GM12878 (cell line): ENCODE measurements around the gene HPSE2. TPM values are rescaled to one million over a fixed set of nuclear protein-coding genes. Genes with fewer than 3 reads are reported as not detected.

Experiments
- ATAC-seq: fragments of 200-7000 bp; cut with Tn5 transposase; 3 replicates; pipeline ENCODE4 v1.9.1; 2020; ENCODE audit warnings: mild to moderate bottlenecking, moderate library complexity
- BruUV-seq: library from RNA; stranded (reverse); fragments of 400-500 nt; replicated peaks from 2 replicates; lab custom pipeline; 2021; lab: Mats Ljungman, UMichigan
- CTCF ChIA-PET: fragments of 300-600 bp; sonication (Branson Sonifier 250); formaldehyde crosslinking; extraction: SDS; loops from one replicate; lab custom pipeline; 2021; ENCODE audit warnings: inconsistent platforms; lab: Yijun Ruan, JAX
- POLR2A ChIA-PET: fragments of 350-600 bp; formaldehyde crosslinking; extraction: SDS; loops from one replicate; lab custom pipeline; 2021; ENCODE audit warnings: inconsistent platforms; lab: Charles Lee
- RAD21 ChIA-PET: fragments of 300-600 bp; sonication (Branson Sonifier 250); formaldehyde crosslinking; loops from one replicate; lab custom pipeline; 2023; ENCODE audit warnings: antibody characterized with exemption; ENCODE audit not compliant: unreplicated experiment; lab: Charles Lee
- SMC1A ChIA-PET: fragments of 300-600 bp; sonication (Branson Sonifier 250); formaldehyde crosslinking; loops from one replicate; lab custom pipeline; 2023; ENCODE audit not compliant: unreplicated experiment, uncharacterized antibody; lab: Charles Lee
- DNase-seq: peaks from one replicate; pipeline ENCODE4 v3.0.0-alpha.2; 2011; ENCODE audit warnings: low read depth, low spot score
- FAIRE-seq: peaks from 3 replicates; lab custom pipeline; 2011; peaks lifted over from hg19 to GRCh38; lab: Jason Lieb, UNC
- H2AFZ ChIP-seq: 2 replicates; pipeline ENCODE4 v1.6.0; 2011; ENCODE audit warnings: low read depth, low read length, control low read depth; ENCODE audit not compliant: control insufficient read depth
- H3K27ac ChIP-seq: 2 replicates; pipeline ENCODE4 v1.5.1; 2011; ENCODE audit warnings: control low read depth; ENCODE audit not compliant: control insufficient read depth, insufficient read depth
- H3K27me3 ChIP-seq, 2 experiments: replicated peaks in 1 of 2; 2 replicates each; pipeline versions ENCODE4 v1.6.0 to v1.6.1; 2011; ENCODE audit warnings: low read length in 1 of 2; ENCODE audit not compliant: control insufficient read depth in 2 of 2, insufficient read depth in 2 of 2
- H3K36me3 ChIP-seq, 2 experiments: 2 replicates each; pipeline ENCODE4 v1.5.1; 2011; ENCODE audit warnings: low read length in 1 of 2; ENCODE audit not compliant: control insufficient read depth in 2 of 2, insufficient read depth in 2 of 2
- H3K4me1 ChIP-seq: 2 replicates; pipeline ENCODE4 v1.6.1; 2011; ENCODE audit warnings: mild to moderate bottlenecking, low read length, moderate library complexity, mixed read lengths; ENCODE audit not compliant: control insufficient read depth, insufficient read depth
- H3K4me2 ChIP-seq: 2 replicates; pipeline ENCODE4 v1.6.0; 2011; ENCODE audit warnings: control low read depth; ENCODE audit not compliant: control insufficient read depth, insufficient read depth
- H3K4me3 ChIP-seq: fragments of 200-600 bp; sonication (generic); 2 replicates; pipeline ENCODE4 v1.5.1; 2016
- H3K79me2 ChIP-seq: 2 replicates; pipeline ENCODE4 v1.6.0; 2011; ENCODE audit warnings: low read length; ENCODE audit not compliant: control insufficient read depth, insufficient read depth
- H3K9ac ChIP-seq: 2 replicates; pipeline ENCODE4 v1.8.0; 2011; ENCODE audit warnings: low read length, control low read depth, mixed read lengths; ENCODE audit not compliant: control insufficient read depth, insufficient read depth
- H3K9me3 ChIP-seq: replicated peaks from 3 replicates; pipeline ENCODE4 v1.5.1; 2011; ENCODE audit warnings: mild to moderate bottlenecking, low read length; ENCODE audit not compliant: control insufficient read depth, insufficient read depth
- H4K20me1 ChIP-seq: 2 replicates; pipeline ENCODE4 v1.6.0; 2011; ENCODE audit not compliant: control insufficient read depth, insufficient read depth
- ATF3 ChIP-seq: IDR thresholded peaks from 2 replicates; pipeline ENCODE4 v1.6.1; 2011; ENCODE audit warnings: low read depth, mild to moderate bottlenecking, low read length, moderate library complexity, borderline replicate concordance; ENCODE audit errors: extremely low read depth
- BACH1 ChIP-seq: fragments of 450-650 bp; IDR thresholded peaks from 2 replicates; pipeline ENCODE4 v1.6.1; 2017; ENCODE audit warnings: mild to moderate bottlenecking, borderline replicate concordance
- CHD4 ChIP-seq: fragments of 200-600 bp; sonication (generic); IDR thresholded peaks from 2 replicates; pipeline ENCODE4 v1.6.1; 2016; ENCODE audit warnings: mild to moderate bottlenecking
- E2F4 ChIP-seq: IDR thresholded peaks from 2 replicates; pipeline ENCODE4 v1.6.1; 2012; ENCODE audit warnings: low read depth, low read length, improper control_type of control experiment
- EGR1 ChIP-seq, 2 experiments: IDR thresholded peaks; 1 replicate in 1 of 2; 2 replicates in 1 of 2; pipeline ENCODE4 v1.6.1; 2011 to 2012; ENCODE audit warnings: low read depth in 2 of 2, low read length in 2 of 2, borderline replicate concordance in 1 of 2, mild to moderate bottlenecking in 1 of 2, moderate library complexity in 1 of 2
- ELK1 ChIP-seq: IDR thresholded peaks from 2 replicates; pipeline ENCODE4 v1.6.1; 2012; ENCODE audit warnings: low read depth, low read length, improper control_type of control experiment
- ESRRA ChIP-seq: IDR thresholded peaks from 2 replicates; pipeline ENCODE4 v1.6.1; 2012; ENCODE audit warnings: mild to moderate bottlenecking, low read length, improper control_type of control experiment
- GATAD2B ChIP-seq: fragments of 450-650 bp; conservative IDR thresholded peaks from 2 replicates; pipeline ENCODE4 v1.6.1; 2017; ENCODE audit warnings: low read depth, mild to moderate bottlenecking, moderate library complexity
- JUND ChIP-seq: IDR thresholded peaks from 2 replicates; pipeline ENCODE4 v1.6.1; 2012; ENCODE audit warnings: low read depth, mild to moderate bottlenecking, low read length, improper control_type of control experiment, moderate library complexity
- KAT2A ChIP-seq: conservative IDR thresholded peaks from 2 replicates; pipeline ENCODE4 v1.6.1; 2011; ENCODE audit warnings: low read depth, low read length; ENCODE audit not compliant: control insufficient read depth
- MLLT1 ChIP-seq: fragments of 450-650 bp; IDR thresholded peaks from 2 replicates; pipeline ENCODE4 v1.6.1; 2016; ENCODE audit warnings: mild to moderate bottlenecking
- NFIC ChIP-seq: IDR thresholded peaks from 2 replicates; pipeline ENCODE4 v1.6.1; 2012; ENCODE audit warnings: low read depth, mild to moderate bottlenecking, inconsistent platforms, low read length, moderate library complexity
- NRF1 ChIP-seq: conservative IDR thresholded peaks from 2 replicates; pipeline ENCODE4 v1.6.1; 2011; ENCODE audit warnings: mild to moderate bottlenecking, low read depth, low read length, improper control_type of control experiment
- PAX8 ChIP-seq: fragments of 450-650 bp; IDR thresholded peaks from 2 replicates; pipeline ENCODE4 v1.6.1; 2017; ENCODE audit warnings: mild to moderate bottlenecking, moderate library complexity
- RELA ChIP-seq: fragments of 450-650 bp; IDR thresholded peaks from 2 replicates; pipeline ENCODE4 v1.8.0; 2014; ENCODE audit warnings: borderline replicate concordance; ENCODE audit not compliant: partially characterized antibody
- RFX5 ChIP-seq: IDR thresholded peaks from 2 replicates; pipeline ENCODE4 v1.6.1; 2011; ENCODE audit warnings: low read depth, low read length, improper control_type of control experiment
- SIX5 ChIP-seq: IDR thresholded peaks from 2 replicates; pipeline ENCODE4 v1.6.1; 2011; ENCODE audit warnings: mild to moderate bottlenecking, low read depth, low read length, moderate library complexity; ENCODE audit not compliant: severe bottlenecking
- SMAD1 ChIP-seq: fragments of 450-650 bp; IDR thresholded peaks from 2 replicates; pipeline ENCODE4 v1.6.1; 2018; ENCODE audit warnings: mild to moderate bottlenecking, low read depth; ENCODE audit not compliant: partially characterized antibody
- SPI1 ChIP-seq: IDR thresholded peaks from 2 replicates; pipeline ENCODE4 v1.6.1; 2011; ENCODE audit warnings: low read depth, mild to moderate bottlenecking, low read length, moderate library complexity, borderline replicate concordance; ENCODE audit not compliant: insufficient read depth
- WGBS: methylation state at CpG from one replicate; pipeline ENCODE4 v1.1.6; 2016; ENCODE audit warnings: low lambda C conversion rate; ENCODE audit not compliant: insufficient replicate concordance, insufficient coverage; ENCODE audit errors: missing lambda C conversion rate; 5-methylcytosine and 5-hydroxymethylcytosine counted together
- in situ Hi-C: fragments of 300-500 bp; cut with MboI; formaldehyde crosslinking; loops from 9 replicates; pipeline ENCODE4 v1.14.3; 2018; ENCODE audit warnings: mixed read lengths
- intact Hi-C: fragments of 100-400 bp; cut with micrococcal nuclease; formaldehyde crosslinking; loops from one replicate; pipeline ENCODE4 v1.14.2; 2022; ENCODE audit not compliant: unreplicated experiment
- polyA plus RNA-seq, 11 experiments: library from polyadenylated mRNA; depleted of rRNA in 4 of 11; unstranded in 6 of 11; stranded (reverse) in 5 of 11; fragments of >200 nt; fragmentation: Nextera tagmentation in 4 of 11; fragmentation: Illumina TruSeq in 1 of 11; extraction: Ambion mirVana in 4 of 11; extraction: Trizol in 1 of 11; gene quantifications; 1 replicate in 1 of 11; 2 replicates in 10 of 11; pipeline versions ENCODE4 v1.2.1 to v1.2.3, GENCODE V29; 2011 to 2016; ENCODE audit warnings: inconsistent platforms in 2 of 11, missing spikeins in 2 of 11, low read depth in 1 of 11
- total RNA-seq, 4 experiments: library from RNA; depleted of rRNA in 3 of 4; stranded (reverse); fragments of >200 nt in 3 of 4; fragmentation: Illumina TruSeq in 1 of 4; extraction: Trizol in 1 of 4; gene quantifications; 2 replicates each; pipeline versions ENCODE4 v1.2.1 to v1.2.3, GENCODE V29; 2013 to 2021

The HPSE2 gene
- total and polyA plus RNA-seq, 10 of the 15 experiments (the other 5 are each of a cell fraction or from before 2014, with no cell fraction given) = 0.06 TPM; not detected in 9

GRCh38 chr10:99203310-99203709 lies 32.3 kb downstream of the HPSE2 start:
- CTCF ChIA-PET = no interaction called here
- Histone ChIP-seq H4K20me1 (no peaks in the 10 kb centered on the region), H3K4me1 (no peaks in the 10 kb centered on the region), H3K27ac (no peak overlapping the region), H3K36me3 (no peaks in the 10 kb centered on the region), H2AFZ (no peak overlapping the region), H3K4me3 (no peak overlapping the region), H3K79me2 (no peaks in the 10 kb centered on the region), H3K27me3 (no peaks in the 10 kb centered on the region), H3K9me3 (no peaks in the 10 kb centered on the region), H3K9ac (no peak overlapping the region), H3K4me2 (no peak overlapping the region)
- RAD21 ChIA-PET = no interaction called here
- SMC1A ChIA-PET = no interaction called here
- no TSS peak for BruUV-seq
- POLR2A ChIA-PET = no interaction called here
- DNase-seq = no peak
- TF ChIP-seq SIX5 = no peak
- no peak for TF ChIP-seq JUND
- no peak for TF ChIP-seq NRF1
- no peak for TF ChIP-seq NFIC
- no peak for TF ChIP-seq SMAD1
- no peak for TF ChIP-seq RELA
- TF ChIP-seq KAT2A = no peak
- TF ChIP-seq RFX5 = no peak
- TF ChIP-seq BACH1 = no peak
- TF ChIP-seq CHD4 = no peak
- no peak for TF ChIP-seq GATAD2B
- no peak for TF ChIP-seq MLLT1
- TF ChIP-seq ESRRA = no peak
- TF ChIP-seq E2F4 = no peak
- no peak for TF ChIP-seq EGR1 (IDR thresholded peaks at IDR 0.05; ENCODE audit: borderline replicate concordance in 1 of 2, low read depth in 2 of 2, low read length in 2 of 2)
- no peak for TF ChIP-seq ATF3
- TF ChIP-seq PAX8 = no peak
- no peak for TF ChIP-seq SPI1
- TF ChIP-seq ELK1 = no peak
- 12% methylated on average over 3 of the region's 3 CpGs for WGBS
- intact Hi-C loops (no loop called here), in situ Hi-C loops (no loop called here)
- no peak for FAIRE-seq
- ATAC-seq = no peak
